Tongue (tissue), 2 donors: ENCODE measurements around the gene EIF2B4. TPM values are rescaled to one million over a fixed set of nuclear protein-coding genes. Genes with fewer than 3 reads are reported as not detected.
"Not testable (repeated sequence)": the region's sequence is repeated elsewhere in the genome, so short reads cannot be mapped to it uniquely, and the experiment has no call there.

Source experiments
- DNase-seq: peaks from one replicate; pipeline ENCODE4 v3.0.0-alpha.2; 2015
- total RNA-seq: library from RNA; depleted of rRNA; stranded (reverse); fragments of >200 nt; gene quantifications from one replicate; pipeline ENCODE4 v1.2.3, GENCODE V29; 2014

EIF2B4 gene
- total RNA-seq, 1 donor from 2014 or later, result 21.2 TPM

GRCh38 chr2:27377618-27378095 is 7.5 kb upstream of the EIF2B4 start:
- no peak for DNase-seq

GRCh38 chr2:27376866-27377617 is 6.9 kb upstream of the EIF2B4 start:
- no peak for DNase-seq

- no peak for DNase-seq
Observed at GRCh38 chr2:27376151-27376865, 6.2 kb upstream of the EIF2B4 start.

- no peak for DNase-seq
Observed at GRCh38 chr2:27375513-27376099, 5.5 kb upstream of the EIF2B4 start.

GRCh38 chr2:27373567-27373966 is 3.4 kb upstream of the EIF2B4 start:
- DNase-seq, result no peak

GRCh38 chr2:27372937-27373336 is 2.8 kb upstream of the EIF2B4 start:
- no peak for DNase-seq

- DNase-seq, result peak; percentile 40
Observed at GRCh38 chr2:27370816-27371620, 880 bp upstream of the EIF2B4 start.

GRCh38 chr2:27369471-27370025 is 590 bp downstream of the EIF2B4 start:
- DNase-seq, result peak; percentile 75

- no peak for DNase-seq
Observed at GRCh38 chr2:27363933-27364332, 6.2 kb downstream of the EIF2B4 start.

- DNase-seq, result no peak
Observed at GRCh38 chr2:27362678-27363420, 7.3 kb downstream of the EIF2B4 start.

GRCh38 chr2:27356382-27357181 is 13.6 kb downstream of the EIF2B4 start, which contains the start of gene GTF3C2:
TSS of gene GTF3C2 (minus strand) at chr2:27356764. CDS start at chr2:27343554, 13,210 bp downstream.
- peak; percentile 99 for DNase-seq

- DNase-seq, result no peak
Observed at GRCh38 chr2:27356056-27356381, 14.1 kb downstream of the EIF2B4 start.

GRCh38 chr2:27354597-27354927 is 15.6 kb downstream of the EIF2B4 start:
- DNase-seq, result no peak

GRCh38 chr2:27353762-27354596 is 16.2 kb downstream of the EIF2B4 start:
- no peak for DNase-seq

- not testable (repeated sequence) for DNase-seq
Observed at GRCh38 chr2:27353386-27353761, 16.8 kb downstream of the EIF2B4 start.

- DNase-seq, result no peak
Observed at GRCh38 chr2:27351802-27352598, 18.1 kb downstream of the EIF2B4 start.

GRCh38 chr2:27350106-27350693 is 19.9 kb downstream of the EIF2B4 start:
- no peak for DNase-seq

GRCh38 chr2:27347641-27348040 is 22.5 kb downstream of the EIF2B4 start:
- no peak for DNase-seq
